ENCODE measurements around the gene RASAL3.

The RASAL3 gene

GRCh38 chr19:15447057-15447456 is 17.3 kb downstream of the RASAL3 start:
- Histone ChIP-seq H2AFZ (ENCODE audit: low read depth) (no peak overlapping the region), H3K36me3 (ENCODE audit: insufficient read depth) (no peaks in the 10 kb centered on the region), H3K4me1 (ENCODE audit: low read depth, poor library complexity, severe bottlenecking) (peaks cover 6% of the 10 kb centered on the region), H3K4me3 (IDR thresholded peaks at IDR 0.05; ENCODE audit: insufficient read depth, low read depth, low read length) (no peak overlapping the region), H3K9ac (no peak overlapping the region), H4K20me1 (ENCODE audit: insufficient read depth) (no peaks in the 10 kb centered on the region), H3K4me2 (no peak overlapping the region), H3K27ac (no peak overlapping the region), H3K27me3 (ENCODE audit: insufficient read depth, low read depth) (no peaks in the 10 kb centered on the region), H3K79me2 (ENCODE audit: insufficient read depth, low read depth) (no peaks in the 10 kb centered on the region)
- no peak for TF ChIP-seq CTCF (conservative IDR thresholded peaks at IDR 0.05; ENCODE audit: low read depth, low read length)

- Histone ChIP-seq H3K4me1 (ENCODE audit: low read depth, poor library complexity, severe bottlenecking) (peaks cover 12% of the 10 kb centered on the region), H3K79me2 (ENCODE audit: insufficient read depth, low read depth) (no peaks in the 10 kb centered on the region), H3K27ac (no peak overlapping the region), H3K36me3 (ENCODE audit: insufficient read depth) (no peaks in the 10 kb centered on the region), H3K27me3 (ENCODE audit: insufficient read depth, low read depth) (no peaks in the 10 kb centered on the region), H3K4me3 (IDR thresholded peaks at IDR 0.05; ENCODE audit: insufficient read depth, low read depth, low read length) (no peak overlapping the region), H3K9ac (no peak overlapping the region), H2AFZ (ENCODE audit: low read depth) (no peak overlapping the region), H3K4me2 (no peak overlapping the region), H4K20me1 (ENCODE audit: insufficient read depth) (no peaks in the 10 kb centered on the region)
- no peak for TF ChIP-seq CTCF (conservative IDR thresholded peaks at IDR 0.05; ENCODE audit: low read depth, low read length)
These were observed 18.5 kb downstream of the RASAL3 start for GRCh38 chr19:15445807-15446376.

- Histone ChIP-seq H3K27ac (no peak overlapping the region), H3K27me3 (ENCODE audit: insufficient read depth, low read depth) (no peaks in the 10 kb centered on the region), H3K4me3 (IDR thresholded peaks at IDR 0.05; ENCODE audit: insufficient read depth, low read depth, low read length) (no peak overlapping the region), H3K4me1 (ENCODE audit: low read depth, poor library complexity, severe bottlenecking) (peaks cover 12% of the 10 kb centered on the region), H2AFZ (ENCODE audit: low read depth) (no peak overlapping the region), H3K4me2 (no peak overlapping the region), H3K79me2 (ENCODE audit: insufficient read depth, low read depth) (no peaks in the 10 kb centered on the region), H4K20me1 (ENCODE audit: insufficient read depth) (no peaks in the 10 kb centered on the region), H3K9ac (no peak overlapping the region), H3K36me3 (ENCODE audit: insufficient read depth) (no peaks in the 10 kb centered on the region)
- no peak for TF ChIP-seq CTCF (conservative IDR thresholded peaks at IDR 0.05; ENCODE audit: low read depth, low read length)
These were observed 19.1 kb downstream of the RASAL3 start for GRCh38 chr19:15445227-15445605.

GRCh38 chr19:15444505-15445226 is 19.7 kb downstream of the RASAL3 start:
- Histone ChIP-seq H3K4me2 (no peak overlapping the region), H3K9ac (no peak overlapping the region)
- no peak for TF ChIP-seq CTCF (conservative IDR thresholded peaks at IDR 0.05; ENCODE audit: low read depth, low read length)

More at GRCh38 chr19:15444505-15445226, 19.7 kb downstream of the RASAL3 start:
- Histone ChIP-seq H3K27ac (no peak overlapping the region), H2AFZ (ENCODE audit: low read depth) (no peak overlapping the region), H4K20me1 (ENCODE audit: insufficient read depth) (no peaks in the 10 kb centered on the region), H3K4me3 (IDR thresholded peaks at IDR 0.05; ENCODE audit: insufficient read depth, low read depth, low read length) (no peak overlapping the region), H3K36me3 (ENCODE audit: insufficient read depth) (no peaks in the 10 kb centered on the region), H3K27me3 (ENCODE audit: insufficient read depth, low read depth) (no peaks in the 10 kb centered on the region), H3K4me1 (ENCODE audit: low read depth, poor library complexity, severe bottlenecking) (peaks cover 12% of the 10 kb centered on the region), H3K79me2 (ENCODE audit: insufficient read depth, low read depth) (no peaks in the 10 kb centered on the region)
